Keratinocyte (primary cell): ENCODE measurements around the gene SLC25A47.

Experiments
- EZH2 ChIP-seq: IDR thresholded peaks from one replicate; pipeline ENCODE4 v1.6.1; 2012; ENCODE audit warnings: inconsistent platforms, mild to moderate bottlenecking, low read length, moderate library complexity
- TF ChIP-seq, protein P1 (sequence below), 3 experiments: IDR thresholded peaks in 1 of 3; conservative IDR thresholded peaks in 1 of 3; optimal IDR thresholded peaks in 1 of 3; 2 replicates in 2 of 3; 3 replicates in 1 of 3; pipeline versions ENCODE3 to v1.5.1; 2011; ENCODE audit warnings: low read length in 3 of 3, mild to moderate bottlenecking in 3 of 3, moderate library complexity in 2 of 3, control low read depth in 1 of 3, inconsistent platforms in 1 of 3; ENCODE audit not compliant: insufficient read depth in 2 of 3; ENCODE audit errors: extremely low read depth in 1 of 3

DNA sequence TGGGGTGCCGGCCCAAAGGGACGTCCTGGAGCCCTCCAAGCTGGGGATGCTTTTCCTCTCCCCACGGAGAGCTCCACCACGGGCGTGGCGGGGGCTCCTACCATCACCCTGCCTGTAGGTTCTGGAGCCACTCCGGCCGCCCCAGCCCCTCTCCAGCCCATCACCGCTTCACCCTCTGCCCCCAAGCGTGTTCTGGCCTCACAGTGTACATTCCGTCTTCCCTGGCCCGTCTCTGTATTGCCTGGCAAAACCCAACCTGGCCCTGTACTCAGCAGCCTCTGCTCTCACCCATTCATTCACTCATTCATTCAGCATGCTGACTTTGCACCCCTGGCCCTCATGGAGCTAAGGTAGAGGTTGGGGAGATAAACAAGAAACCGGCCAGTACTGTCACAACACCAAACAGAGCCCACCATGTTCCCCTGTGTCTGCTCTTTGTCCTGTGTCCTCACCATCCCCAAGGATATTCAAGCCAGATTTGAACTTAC, 37.2 kb upstream of the SLC25A47 start:
- TF ChIP-seq, protein P1, sequence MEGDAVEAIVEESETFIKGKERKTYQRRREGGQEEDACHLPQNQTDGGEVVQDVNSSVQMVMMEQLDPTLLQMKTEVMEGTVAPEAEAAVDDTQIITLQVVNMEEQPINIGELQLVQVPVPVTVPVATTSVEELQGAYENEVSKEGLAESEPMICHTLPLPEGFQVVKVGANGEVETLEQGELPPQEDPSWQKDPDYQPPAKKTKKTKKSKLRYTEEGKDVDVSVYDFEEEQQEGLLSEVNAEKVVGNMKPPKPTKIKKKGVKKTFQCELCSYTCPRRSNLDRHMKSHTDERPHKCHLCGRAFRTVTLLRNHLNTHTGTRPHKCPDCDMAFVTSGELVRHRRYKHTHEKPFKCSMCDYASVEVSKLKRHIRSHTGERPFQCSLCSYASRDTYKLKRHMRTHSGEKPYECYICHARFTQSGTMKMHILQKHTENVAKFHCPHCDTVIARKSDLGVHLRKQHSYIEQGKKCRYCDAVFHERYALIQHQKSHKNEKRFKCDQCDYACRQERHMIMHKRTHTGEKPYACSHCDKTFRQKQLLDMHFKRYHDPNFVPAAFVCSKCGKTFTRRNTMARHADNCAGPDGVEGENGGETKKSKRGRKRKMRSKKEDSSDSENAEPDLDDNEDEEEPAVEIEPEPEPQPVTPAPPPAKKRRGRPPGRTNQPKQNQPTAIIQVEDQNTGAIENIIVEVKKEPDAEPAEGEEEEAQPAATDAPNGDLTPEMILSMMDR (optimal IDR thresholded peaks at IDR 0.05 in 1 of 3, IDR thresholded peaks at IDR 0.05 in 1 of 3, conservative IDR thresholded peaks at IDR 0.05 in 1 of 3; ENCODE audit: extremely low read depth in 1 of 3, insufficient read depth in 2 of 3, low read length in 3 of 3) = no peak
- TF ChIP-seq EZH2 = no peak
